Activated CD4-positive, alpha-beta T cell treated with anti-CD3 and anti-CD28 coated beads, Interleukin-2, amount 10 ng/mL, durations not matched to agents 7 days and 5 days (primary cell): Measurements from ENCODE around the gene NME3. TPM values are rescaled to one million over a fixed set of nuclear protein-coding genes. Genes with fewer than 3 reads are reported as not detected.
A peak's percentile ranks its signal among the peaks of the same experiment; 100 is the strongest.

Source experiments
- CTCF ChIA-PET: fragments of 350-600 bp; sonication (Branson Sonifier 250); formaldehyde crosslinking; loops from one replicate; lab custom pipeline; 2021; ENCODE audit warnings: antibody characterized with exemption; lab: Charles Lee
- POLR2A ChIA-PET: fragments of 350-600 bp; sonication (Branson Sonifier 250); formaldehyde crosslinking; loops from one replicate; lab custom pipeline; 2021; ENCODE audit warnings: antibody characterized with exemption; lab: Charles Lee
- DNase-seq: peaks from one replicate; pipeline ENCODE4 v3.0.0-alpha.2; 2020
- H3K27ac Mint-ChIP-seq: one replicate; pipeline ENCODE4 v1.8.0; 2021; ENCODE audit warnings: mild to moderate bottlenecking, moderate library complexity, mixed read lengths
- H3K27me3 Mint-ChIP-seq: one replicate; pipeline ENCODE4 v1.8.0; 2021; ENCODE audit warnings: mixed read lengths
- H3K36me3 Mint-ChIP-seq: one replicate; pipeline ENCODE4 v1.8.0; 2021; ENCODE audit warnings: low read depth, mixed read lengths
- H3K4me1 Mint-ChIP-seq: one replicate; pipeline ENCODE4 v1.8.0; 2021; ENCODE audit warnings: mixed read lengths
- H3K4me3 Mint-ChIP-seq: one replicate; pipeline ENCODE4 v1.8.0; 2021; ENCODE audit warnings: mild to moderate bottlenecking, moderate library complexity, mixed read lengths
- H3K9me3 Mint-ChIP-seq: one replicate; pipeline ENCODE4 v1.8.0; 2021; ENCODE audit warnings: mixed read lengths
- total RNA-seq, 2 experiments: library from RNA; stranded (reverse); gene quantifications; one replicate each; pipeline ENCODE4 v1.2.3, GENCODE V29; 2021

The NME3 gene
- total RNA-seq, 2 experiments from 2014 or later = 31.3 to 47.4 TPM

- POLR2A ChIA-PET = no interaction called here
- Mint-ChIP-seq H3K27me3 (no peaks in the 10 kb centered on the region), H3K27ac (no peak overlapping the region), H3K4me1 (no peaks in the 10 kb centered on the region), H3K36me3 (peaks cover 4% of the 10 kb centered on the region), H3K9me3 (no peaks in the 10 kb centered on the region), H3K4me3 (no peak overlapping the region)
- CTCF ChIA-PET = interaction anchor here (1.5 kb wide), 1 partner anchor 9 kb away, joined by 6 read pairs; the partner anchor contains the start of genes NUBP2 and SPSB3
- DNase-seq = no peak
Measured at GRCh38 chr16:1791256-1791942, 20.1 kb upstream of the NME3 start.

DNA sequence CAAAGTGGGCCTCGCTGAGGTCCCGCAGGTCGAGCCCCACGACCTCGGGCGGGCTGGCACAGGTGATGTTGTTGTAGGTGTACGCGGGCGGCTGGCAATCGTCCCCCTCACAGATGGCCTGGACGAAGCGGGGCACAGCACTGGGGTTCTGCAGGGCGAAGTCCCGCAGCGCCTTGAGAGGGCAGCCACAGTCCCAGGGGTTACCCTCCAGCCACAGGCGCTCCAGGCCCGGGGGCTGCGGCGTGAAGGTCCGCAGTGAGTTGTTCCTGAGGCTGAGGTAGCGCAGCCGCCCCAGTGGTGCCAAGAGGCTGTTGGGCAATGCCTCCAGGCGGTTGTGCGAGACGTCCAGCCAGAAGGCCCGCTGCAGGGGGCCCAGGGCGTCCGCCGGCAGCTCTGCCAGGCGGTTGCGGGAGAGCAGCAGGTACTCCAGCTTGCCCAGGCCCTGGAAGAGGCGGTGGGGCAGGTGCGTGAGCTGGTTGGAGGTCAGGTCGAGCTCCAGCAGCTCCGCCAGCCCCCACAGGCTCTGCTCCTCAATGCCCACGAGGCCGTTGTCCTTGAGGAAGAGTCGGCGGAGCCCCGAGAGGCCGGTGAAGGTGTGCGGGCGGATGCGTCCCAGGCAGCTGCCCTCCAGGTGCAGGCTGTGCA lies 19.4 kb upstream of the NME3 start:
- ChIA-PET CTCF (interaction anchor here (1.5 kb wide), 1 partner anchor 8 kb away, joined by 6 read pairs; the partner anchor contains the start of genes NUBP2 and SPSB3), POLR2A (no interaction called here)
- no peaks in the 10 kb centered on the region for H3K4me1 Mint-ChIP-seq
- peaks cover 4% of the 10 kb centered on the region for H3K36me3 Mint-ChIP-seq
- H3K27me3 Mint-ChIP-seq = no peaks in the 10 kb centered on the region
- no peak overlapping the region for H3K4me3 Mint-ChIP-seq
- H3K27ac Mint-ChIP-seq = no peak overlapping the region
- no peak for DNase-seq
- no peaks in the 10 kb centered on the region for H3K9me3 Mint-ChIP-seq

DNA sequence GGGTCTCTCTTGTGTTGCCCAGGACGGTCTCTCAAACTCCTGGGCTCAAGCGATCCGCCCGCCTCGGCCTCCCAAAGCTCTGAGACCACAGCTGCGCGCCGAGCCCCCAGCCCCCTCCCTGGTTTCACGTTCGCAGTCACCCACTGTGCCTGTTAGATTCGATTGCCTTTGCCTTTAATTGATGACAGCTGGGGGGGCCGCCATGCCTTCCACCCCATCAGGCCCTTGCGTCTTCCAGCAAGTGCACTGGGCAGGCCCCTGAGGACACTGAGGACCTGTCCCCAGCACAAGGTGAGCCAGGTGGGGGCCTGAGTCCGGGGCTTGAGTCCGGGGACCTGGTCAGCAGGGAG lies 18.9 kb upstream of the NME3 start:
- H3K27me3 Mint-ChIP-seq = no peaks in the 10 kb centered on the region
- H3K4me1 Mint-ChIP-seq = no peaks in the 10 kb centered on the region
- POLR2A ChIA-PET = no interaction called here
- H3K36me3 Mint-ChIP-seq = peaks cover 4% of the 10 kb centered on the region
- no peak overlapping the region for H3K4me3 Mint-ChIP-seq
- DNase-seq = no peak
- no peak overlapping the region for H3K27ac Mint-ChIP-seq
- H3K9me3 Mint-ChIP-seq = no peaks in the 10 kb centered on the region
- CTCF ChIA-PET = no interaction called here

DNA sequence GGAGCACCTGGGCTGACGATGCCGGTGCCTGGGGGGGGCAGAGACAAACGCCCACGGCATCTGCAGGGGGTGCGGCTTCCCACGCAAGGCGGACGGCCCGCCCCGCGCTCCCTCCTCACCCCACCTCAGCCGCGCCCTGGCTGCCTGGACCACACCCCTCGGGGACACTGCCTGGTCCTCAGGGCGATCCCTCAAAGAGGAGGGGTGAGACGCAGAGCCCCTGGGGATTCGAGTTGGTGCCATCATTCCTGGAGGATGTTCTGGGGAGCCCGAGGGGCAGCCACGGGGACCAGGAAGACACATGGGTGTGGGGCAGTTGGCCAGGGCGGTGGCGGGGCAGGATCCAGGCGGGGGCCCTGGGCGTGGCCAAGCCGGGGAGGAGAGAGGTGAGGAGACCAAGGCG lies 18.3 kb upstream of the NME3 start:
- no peak for DNase-seq
- ChIA-PET POLR2A (no interaction called here), CTCF (no interaction called here)
- no peak overlapping the region for H3K27ac Mint-ChIP-seq
- H3K36me3 Mint-ChIP-seq = peaks cover 4% of the 10 kb centered on the region
- peaks cover 2% of the 10 kb centered on the region for H3K4me1 Mint-ChIP-seq
- no peaks in the 10 kb centered on the region for H3K27me3 Mint-ChIP-seq
- no peaks in the 10 kb centered on the region for H3K9me3 Mint-ChIP-seq
- H3K4me3 Mint-ChIP-seq = no peak overlapping the region

GRCh38 chr16:1788708-1789100 lies 17.4 kb upstream of the NME3 start:
- Mint-ChIP-seq H3K27me3 (no peaks in the 10 kb centered on the region), H3K4me1 (peaks cover 8% of the 10 kb centered on the region), H3K4me3 (no peak overlapping the region), H3K36me3 (peaks cover 4% of the 10 kb centered on the region), H3K27ac (no peak overlapping the region), H3K9me3 (no peaks in the 10 kb centered on the region)
- ChIA-PET CTCF (interaction anchor here (0.6 kb wide), 1 partner anchor 675 kb away, joined by 3 read pairs; no protein-coding TSS in a partner anchor), POLR2A (no interaction called here)
- DNase-seq = no peak

GRCh38 chr16:1788095-1788707 lies 16.9 kb upstream of the NME3 start:
- POLR2A ChIA-PET = no interaction called here
- CTCF ChIA-PET = interaction anchor here (0.6 to 0.8 kb wide), 2 partner anchors 13 to 675 kb away, joined by 3 to 4 read pairs; no protein-coding TSS in a partner anchor
- H3K27ac Mint-ChIP-seq = no peak overlapping the region
- peaks cover 12% of the 10 kb centered on the region for H3K4me1 Mint-ChIP-seq
- no peak for DNase-seq
- peaks cover 7% of the 10 kb centered on the region for H3K36me3 Mint-ChIP-seq
- no peak overlapping the region for H3K4me3 Mint-ChIP-seq
- no peaks in the 10 kb centered on the region for H3K27me3 Mint-ChIP-seq
- no peaks in the 10 kb centered on the region for H3K9me3 Mint-ChIP-seq

DNA sequence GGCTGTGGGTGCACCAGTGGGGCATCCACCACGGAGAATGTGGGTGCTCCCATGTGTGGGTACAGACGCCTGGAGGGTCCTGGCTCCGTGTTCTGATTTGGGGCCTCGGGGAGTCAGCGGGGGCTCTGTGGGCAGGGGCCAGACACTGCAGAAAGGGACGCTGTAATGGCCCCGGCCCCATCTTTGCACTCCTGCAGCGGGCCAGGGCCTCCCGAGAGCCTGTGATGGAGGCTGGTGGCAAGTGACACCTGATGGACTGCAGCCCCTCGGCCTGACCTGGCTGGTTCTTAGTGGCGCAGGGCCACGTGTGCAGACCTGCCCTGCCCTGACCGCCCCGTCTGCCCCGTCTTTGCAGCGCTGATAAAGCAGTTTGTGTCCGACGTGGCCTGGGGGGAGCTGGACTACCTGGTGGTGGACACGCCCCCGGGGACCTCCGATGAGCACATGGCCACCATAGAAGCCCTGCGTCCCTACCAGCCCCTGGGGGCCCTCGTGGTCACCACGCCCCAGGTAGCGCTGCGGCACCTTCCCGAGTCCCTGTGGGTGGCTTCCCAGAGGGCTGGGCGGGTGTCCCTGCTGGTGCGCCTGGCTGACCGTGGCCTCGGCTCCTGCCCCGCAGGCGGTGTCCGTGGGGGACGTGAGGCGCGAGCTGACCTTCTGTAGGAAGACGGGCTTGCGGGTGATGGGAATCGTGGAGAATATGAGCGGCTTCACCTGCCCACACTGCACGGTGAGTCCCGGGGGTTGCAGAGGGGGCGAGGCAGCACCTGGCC lies 16.2 kb upstream of the NME3 start:
- no peak overlapping the region for H3K27ac Mint-ChIP-seq

GRCh38 chr16:1787056-1787321 lies 15.6 kb upstream of the NME3 start:
- Mint-ChIP-seq H3K36me3 (peaks cover 8% of the 10 kb centered on the region), H3K27ac (no peak overlapping the region), H3K4me3 (no peak overlapping the region), H3K9me3 (no peaks in the 10 kb centered on the region), H3K4me1 (peaks cover 13% of the 10 kb centered on the region), H3K27me3 (no peaks in the 10 kb centered on the region)
- ChIA-PET POLR2A (no interaction called here), CTCF (no interaction called here)
- DNase-seq = no peak

More for the DNA sequence above, 16.2 kb upstream of the NME3 start:
- Mint-ChIP-seq H3K36me3 (peaks cover 8% of the 10 kb centered on the region), H3K27me3 (no peaks in the 10 kb centered on the region), H3K4me1 (peaks cover 13% of the 10 kb centered on the region), H3K9me3 (no peaks in the 10 kb centered on the region), H3K4me3 (no peak overlapping the region)
- DNase-seq = no peak
- POLR2A ChIA-PET = no interaction called here
- CTCF ChIA-PET = interaction anchor here (0.6 to 0.8 kb wide), 2 partner anchors 12 to 82 kb away, joined by 3 to 4 read pairs; no protein-coding TSS in a partner anchor

DNA sequence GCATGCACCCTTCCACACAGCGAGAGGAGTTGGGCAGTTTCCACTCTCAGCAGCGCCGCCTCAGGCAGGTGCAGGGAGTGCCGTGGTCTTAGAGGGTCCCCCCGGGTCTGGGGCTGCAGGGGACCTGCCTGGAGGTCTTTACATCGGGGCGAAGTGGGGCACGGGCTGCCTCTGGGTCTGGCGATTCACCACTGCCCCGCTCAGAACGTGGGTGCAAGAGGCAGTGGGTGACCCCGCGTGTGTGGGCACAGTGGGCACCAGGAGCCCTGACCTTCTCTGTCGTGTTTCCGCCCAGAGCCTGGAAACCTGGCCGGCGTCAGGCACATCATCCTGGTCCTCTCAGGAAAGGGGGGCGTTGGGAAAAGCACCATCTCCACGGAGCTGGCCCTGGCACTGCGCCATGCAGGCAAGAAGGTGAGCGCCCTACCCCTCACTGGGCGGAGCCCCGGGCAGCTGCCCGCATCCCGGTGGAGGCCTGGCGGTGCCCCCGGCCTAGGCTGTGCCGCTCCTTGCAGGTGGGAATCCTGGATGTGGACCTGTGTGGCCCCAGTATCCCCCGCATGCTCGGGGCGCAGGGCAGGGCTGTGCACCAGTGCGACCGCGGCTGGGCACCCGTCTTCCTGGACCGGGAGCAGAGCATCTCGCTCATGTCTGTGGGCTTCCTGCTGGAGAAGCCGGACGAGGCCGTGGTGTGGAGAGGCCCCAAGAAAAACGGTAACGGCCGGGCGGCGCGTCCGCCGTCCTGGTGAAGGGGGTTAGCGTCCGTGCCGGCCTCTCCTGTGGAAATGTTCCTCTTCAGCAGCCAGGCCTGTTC lies 15.1 kb upstream of the NME3 start:
- no peaks in the 10 kb centered on the region for H3K27me3 Mint-ChIP-seq
- H3K9me3 Mint-ChIP-seq = no peaks in the 10 kb centered on the region
- peaks cover 10% of the 10 kb centered on the region for H3K36me3 Mint-ChIP-seq
- H3K4me1 Mint-ChIP-seq = peaks cover 18% of the 10 kb centered on the region
- H3K4me3 Mint-ChIP-seq = no peak overlapping the region
- no peak for DNase-seq
- H3K27ac Mint-ChIP-seq = no peak overlapping the region
- ChIA-PET POLR2A (no interaction called here), CTCF (no interaction called here)

GRCh38 chr16:1785846-1786170 lies 14.5 kb upstream of the NME3 start:
- CTCF ChIA-PET = no interaction called here
- Mint-ChIP-seq H3K27ac (no peak overlapping the region), H3K36me3 (peaks cover 10% of the 10 kb centered on the region), H3K4me1 (peaks cover 25% of the 10 kb centered on the region), H3K9me3 (no peaks in the 10 kb centered on the region), H3K4me3 (no peak overlapping the region), H3K27me3 (no peaks in the 10 kb centered on the region)
- no peak for DNase-seq
- POLR2A ChIA-PET = no interaction called here

GRCh38 chr16:1784977-1785845 lies 13.9 kb upstream of the NME3 start:
- ChIA-PET POLR2A (no interaction called here), CTCF (interaction anchor here (0.6 kb wide), 1 partner anchor 11 kb away, joined by 5 read pairs; no protein-coding TSS in a partner anchor)
- peaks cover 25% of the 10 kb centered on the region for H3K4me1 Mint-ChIP-seq
- peak overlapping the region; percentile 37 for H3K27ac Mint-ChIP-seq
- peaks cover 10% of the 10 kb centered on the region for H3K36me3 Mint-ChIP-seq
- DNase-seq = no peak
- no peaks in the 10 kb centered on the region for H3K9me3 Mint-ChIP-seq
- H3K27me3 Mint-ChIP-seq = no peaks in the 10 kb centered on the region
- peak overlapping the region; percentile 20 for H3K4me3 Mint-ChIP-seq
